ENCODE measurements around the gene ABCC8. TPM values are rescaled to one million over a fixed set of nuclear protein-coding genes. Genes with fewer than 3 reads are reported as not detected.

The ABCC8 gene
- total and polyA plus RNA-seq, 9 of the 15 experiments (the other 6 are each of a cell fraction or from before 2014, with no cell fraction given) = not detected

GRCh38 chr11:17392872-17393271 is 83.8 kb downstream of the ABCC8 start:
- no peak for FAIRE-seq
- 19% methylated on average over 14 of the region's 14 CpGs for WGBS (ENCODE audit: insufficient coverage, low coverage, missing lambda C conversion rate)
- no peak overlapping the region for H3K4me2 ChIP-seq (ENCODE audit: insufficient read depth, low read length)

GRCh38 chr11:17391493-17392355 is 84.9 kb downstream of the ABCC8 start:
- in situ Hi-C loops (cut with MboI) = loop anchor here (10.0 kb wide), 1 partner anchor 133 kb away; no protein-coding TSS in a partner anchor
- peaks cover 3% of the 10 kb centered on the region; the same call in 1 of the 2 replicates for H4K20me1 ChIP-seq (replicated peaks; ENCODE audit: control insufficient read depth, insufficient read depth, low read length)
- ATAC-seq = no peak
- no TSS peak for BruUV-seq (replicated peaks)
- H3K27ac ChIP-seq (ENCODE audit: extremely low read depth, low read depth, low read length) = no peak overlapping the region
- peaks cover 9 to 40% of the 10 kb centered on the region in 2 experiments for H3K27me3 ChIP-seq (ENCODE audit: control insufficient read depth in 2 of 2, insufficient read depth in 2 of 2, low read length in 2 of 2)
- no peak overlapping the region for H2AFZ ChIP-seq (ENCODE audit: low read depth, low read length)
- TF ChIP-seq TAL1 (IDR thresholded peaks at IDR 0.05) = no peak
- no peak for TF ChIP-seq ZNF639 (CRISPR knock-in tag; conservative IDR thresholded peaks at IDR 0.05 in 1 of 2, IDR thresholded peaks at IDR 0.05 in 1 of 2)
- TF ChIP-seq ZNF75A (CRISPR knock-in tag; IDR thresholded peaks at IDR 0.05) = no peak
- no peak for TF ChIP-seq THRAP3 (IDR thresholded peaks at IDR 0.05; ENCODE audit: borderline replicate concordance)
- 0% methylated on average over 3 of the region's 3 CpGs for WGBS (ENCODE audit: insufficient coverage, low coverage, missing lambda C conversion rate)
- H3K4me3 ChIP-seq = no peak overlapping the region
- no peak overlapping the region for H3K9ac ChIP-seq (ENCODE audit: insufficient read depth in 1 of 2, low read depth in 2 of 2, low read length in 2 of 2)
- no peaks in the 10 kb centered on the region for H3K9me3 ChIP-seq (replicated peaks; ENCODE audit: control insufficient read depth, insufficient read depth, low read depth, low read length)
- POLR2A ChIA-PET = no interaction called here
- H3K4me1 ChIP-seq (replicated peaks in 1 of 2; ENCODE audit: control insufficient read depth in 2 of 2, insufficient read depth in 2 of 2, low read length in 2 of 2) = peaks cover 0 to 31% of the 10 kb centered on the region in 2 experiments; a peak in 2 of 5 replicates
- H3K4me2 ChIP-seq (ENCODE audit: insufficient read depth, low read length) = no peak overlapping the region
- H3K9me1 ChIP-seq (ENCODE audit: control insufficient read depth, insufficient read depth, low read length) = peaks cover 5% of the 10 kb centered on the region
- no peak for DNase-seq (ENCODE audit: extremely low read depth in 1 of 4, low spot score in 3 of 4)
- CTCF ChIA-PET (ENCODE audit: low intra/inter-chr PET ratio) = no interaction called here
- intact Hi-C loops (cut with micrococcal nuclease) = no loop called here
- FAIRE-seq = no peak
- H3K79me2 ChIP-seq (ENCODE audit: control insufficient read depth, insufficient read depth, low read length) = no peaks in the 10 kb centered on the region
- no peaks in the 10 kb centered on the region for H3K36me3 ChIP-seq (ENCODE audit: control insufficient read depth, insufficient read depth, low read length)

More at GRCh38 chr11:17392872-17393271, 83.8 kb downstream of the ABCC8 start:
- Histone ChIP-seq H3K9me3 (replicated peaks; ENCODE audit: control insufficient read depth, insufficient read depth, low read depth, low read length) (no peaks in the 10 kb centered on the region), H3K4me1 (replicated peaks in 1 of 2; ENCODE audit: control insufficient read depth in 2 of 2, insufficient read depth in 2 of 2, low read length in 2 of 2) (peaks cover 0 to 20% of the 10 kb centered on the region in 2 experiments; a peak in 2 of 5 replicates), H3K36me3 (ENCODE audit: control insufficient read depth, insufficient read depth, low read length) (no peaks in the 10 kb centered on the region), H3K79me2 (ENCODE audit: control insufficient read depth, insufficient read depth, low read length) (no peaks in the 10 kb centered on the region), H3K4me3 (no peak overlapping the region), H2AFZ (ENCODE audit: low read depth, low read length) (no peak overlapping the region), H3K9ac (ENCODE audit: insufficient read depth in 1 of 2, low read depth in 2 of 2, low read length in 2 of 2) (no peak overlapping the region), H3K27me3 (ENCODE audit: control insufficient read depth in 2 of 2, insufficient read depth in 2 of 2, low read length in 2 of 2) (peaks cover 11 to 51% of the 10 kb centered on the region in 2 experiments), H3K27ac (ENCODE audit: extremely low read depth, low read depth, low read length) (no peak overlapping the region), H3K9me1 (ENCODE audit: control insufficient read depth, insufficient read depth, low read length) (no peaks in the 10 kb centered on the region), H4K20me1 (replicated peaks; ENCODE audit: control insufficient read depth, insufficient read depth, low read length) (peaks cover 3% of the 10 kb centered on the region; the same call in 1 of the 2 replicates)
- BruUV-seq (replicated peaks) = no TSS peak
- ChIA-PET POLR2A (no interaction called here), CTCF (ENCODE audit: low intra/inter-chr PET ratio) (interaction anchor here (0.6 kb wide), 1 partner anchor 112 kb away, joined by 3 read pairs; no protein-coding TSS in a partner anchor)
- TF ChIP-seq FOS (IDR thresholded peaks at IDR 0.05; ENCODE audit: extremely low read depth, insufficient read length) (no peak), TOE1 (IDR thresholded peaks at IDR 0.05; ENCODE audit: borderline replicate concordance) (no peak), TOE1 (CRISPR knock-in tag; IDR thresholded peaks at IDR 0.05; ENCODE audit: borderline replicate concordance, low read depth) (no peak)
- in situ Hi-C loops (cut with MboI) (loop anchor here (10.0 kb wide), 1 partner anchor 132 kb away; no protein-coding TSS in a partner anchor), intact Hi-C loops (cut with micrococcal nuclease) (no loop called here)
- ATAC-seq = no peak
- DNase-seq (ENCODE audit: extremely low read depth in 1 of 4, low spot score in 3 of 4) = no peak
